Smooth muscle cell (in vitro differentiated cells): Measurements from ENCODE around the gene CDH5. TPM values are rescaled to one million over a fixed set of nuclear protein-coding genes. Genes with fewer than 3 reads are reported as not detected.

Experiments used
- DNase-seq: peaks from one replicate; lab custom pipeline; 2025; ENCODE audit not compliant: unreplicated experiment; lab: John Stamatoyannopoulos, UW
- H2AFZ ChIP-seq: fragments of 200-600 bp; sonication (generic); 2 replicates; pipeline ENCODE4 v1.6.0; 2016; ENCODE audit warnings: antibody characterized with exemption, low read depth, mild to moderate bottlenecking
- H3F3A ChIP-seq: fragments of 200-600 bp; sonication (generic); 2 replicates; pipeline ENCODE4 v1.6.0; 2017; ENCODE audit warnings: antibody characterized with exemption, low read depth
- H3K27ac ChIP-seq: fragments of 200-600 bp; sonication (generic); 2 replicates; pipeline ENCODE4 v1.5.1; 2016; ENCODE audit warnings: low read depth, mild to moderate bottlenecking
- H3K27me3 ChIP-seq: fragments of 200-600 bp; sonication (generic); 2 replicates; pipeline ENCODE4 v1.6.1; 2016; ENCODE audit warnings: low read depth, mild to moderate bottlenecking
- H3K36me3 ChIP-seq: fragments of 200-600 bp; sonication (generic); 2 replicates; pipeline ENCODE4 v1.5.1; 2016; ENCODE audit warnings: low read depth
- H3K4me1 ChIP-seq: fragments of 200-600 bp; sonication (generic); 2 replicates; pipeline ENCODE4 v1.5.1; 2016; ENCODE audit warnings: low read depth
- H3K4me2 ChIP-seq: fragments of 200-600 bp; sonication (generic); 2 replicates; pipeline ENCODE4 v1.6.0; 2016; ENCODE audit warnings: mild to moderate bottlenecking
- H3K4me3 ChIP-seq: fragments of 200-600 bp; sonication (generic); 2 replicates; pipeline ENCODE4 v1.5.1; 2016; ENCODE audit warnings: mild to moderate bottlenecking
- H3K79me2 ChIP-seq: fragments of 200-600 bp; sonication (generic); 2 replicates; pipeline ENCODE4 v1.6.0; 2016; ENCODE audit warnings: low read depth, mild to moderate bottlenecking
- H3K9ac ChIP-seq: fragments of 200-600 bp; sonication (generic); 2 replicates; pipeline ENCODE4 v1.6.0; 2016; ENCODE audit warnings: low read depth
- H3K9me3 ChIP-seq: fragments of 200-600 bp; sonication (generic); replicated peaks from 2 replicates; pipeline ENCODE4 v1.5.1; 2016; ENCODE audit warnings: low read depth
- H4K20me1 ChIP-seq: fragments of 200-600 bp; sonication (generic); 2 replicates; pipeline ENCODE4 v1.6.0; 2016; ENCODE audit warnings: low read depth
- WGBS: methylation state at CpG from one replicate; pipeline ENCODE4 v1.1.7; 2016; ENCODE audit warnings: low lambda C conversion rate; 5-methylcytosine and 5-hydroxymethylcytosine counted together
- polyA plus RNA-seq: library from polyadenylated mRNA; unstranded; fragments of >200 nt; fragmentation: Nextera tagmentation; extraction: Ambion mirVana; gene quantifications from 2 replicates; pipeline ENCODE4 v1.2.1, GENCODE V29; 2016
- total RNA-seq: library from RNA; depleted of rRNA; stranded (reverse); fragments of >200 nt; gene quantifications from 2 replicates; pipeline ENCODE4 v1.2.3, GENCODE V29; 2014
- TF ChIP-seq, protein P1 (sequence below): fragments of 200-600 bp; sonication (generic); IDR thresholded peaks from 2 replicates; pipeline ENCODE4 v1.5.1; 2017; ENCODE audit warnings: borderline replicate concordance, mild to moderate bottlenecking, antibody characterized with exemption; ENCODE audit not compliant: insufficient read depth, poor library complexity, severe bottlenecking

Gene CDH5
- total and polyA plus RNA-seq, 2 experiments from 2014 or later, result not detected

DNA sequence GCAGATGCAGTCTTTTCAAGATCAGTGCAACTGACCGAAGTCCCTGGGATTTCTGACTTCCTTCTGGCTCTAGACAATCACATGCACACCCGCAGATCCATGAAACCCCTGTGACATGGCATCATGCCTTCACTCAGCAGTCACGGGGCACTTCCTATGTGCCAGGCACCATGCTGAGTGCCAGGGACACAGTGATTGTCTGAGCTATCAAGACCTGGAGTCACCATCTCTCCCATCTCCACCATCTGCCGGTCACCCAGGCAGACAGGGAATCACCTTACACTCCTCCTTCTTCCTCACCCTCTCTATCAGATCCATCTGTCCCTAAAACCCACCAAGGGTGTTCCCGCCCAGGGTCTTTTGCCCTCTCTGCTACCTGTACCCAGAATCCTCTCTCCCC lies 65.9 kb downstream of the CDH5 start:
- H3K9ac ChIP-seq, result no peak overlapping the region
- no peaks in the 10 kb centered on the region for H3K36me3 ChIP-seq
- H2AFZ ChIP-seq, result no peak overlapping the region
- no peak overlapping the region for H3K27ac ChIP-seq
- H3K4me1 ChIP-seq, result peaks cover 10% of the 10 kb centered on the region
- peak overlapping the region; percentile 60 for H3K4me2 ChIP-seq
- peaks cover 17% of the 10 kb centered on the region for H3F3A ChIP-seq
- peaks cover 19% of the 10 kb centered on the region for H3K27me3 ChIP-seq
- no peak overlapping the region for H3K4me3 ChIP-seq
- no peak for DNase-seq
- H4K20me1 ChIP-seq, result no peaks in the 10 kb centered on the region
- TF ChIP-seq, protein P1, sequence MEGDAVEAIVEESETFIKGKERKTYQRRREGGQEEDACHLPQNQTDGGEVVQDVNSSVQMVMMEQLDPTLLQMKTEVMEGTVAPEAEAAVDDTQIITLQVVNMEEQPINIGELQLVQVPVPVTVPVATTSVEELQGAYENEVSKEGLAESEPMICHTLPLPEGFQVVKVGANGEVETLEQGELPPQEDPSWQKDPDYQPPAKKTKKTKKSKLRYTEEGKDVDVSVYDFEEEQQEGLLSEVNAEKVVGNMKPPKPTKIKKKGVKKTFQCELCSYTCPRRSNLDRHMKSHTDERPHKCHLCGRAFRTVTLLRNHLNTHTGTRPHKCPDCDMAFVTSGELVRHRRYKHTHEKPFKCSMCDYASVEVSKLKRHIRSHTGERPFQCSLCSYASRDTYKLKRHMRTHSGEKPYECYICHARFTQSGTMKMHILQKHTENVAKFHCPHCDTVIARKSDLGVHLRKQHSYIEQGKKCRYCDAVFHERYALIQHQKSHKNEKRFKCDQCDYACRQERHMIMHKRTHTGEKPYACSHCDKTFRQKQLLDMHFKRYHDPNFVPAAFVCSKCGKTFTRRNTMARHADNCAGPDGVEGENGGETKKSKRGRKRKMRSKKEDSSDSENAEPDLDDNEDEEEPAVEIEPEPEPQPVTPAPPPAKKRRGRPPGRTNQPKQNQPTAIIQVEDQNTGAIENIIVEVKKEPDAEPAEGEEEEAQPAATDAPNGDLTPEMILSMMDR, result no peak
- no peaks in the 10 kb centered on the region for H3K79me2 ChIP-seq
- no peaks in the 10 kb centered on the region for H3K9me3 ChIP-seq
- 90% methylated on average over 5 of the region's 5 CpGs for WGBS

- peaks cover 4% of the 10 kb centered on the region for H3K4me1 ChIP-seq
- H3K9me3 ChIP-seq, result no peaks in the 10 kb centered on the region
- peak overlapping the region; percentile 31 for H3K4me2 ChIP-seq
- H3K36me3 ChIP-seq, result no peaks in the 10 kb centered on the region
- 82% methylated on average over 9 of the region's 9 CpGs for WGBS
- H3K27me3 ChIP-seq, result no peaks in the 10 kb centered on the region
- no peak overlapping the region for H3K4me3 ChIP-seq
- no peaks in the 10 kb centered on the region for H4K20me1 ChIP-seq
- no peak for DNase-seq
- H2AFZ ChIP-seq, result no peak overlapping the region
- H3K9ac ChIP-seq, result no peak overlapping the region
- no peak overlapping the region for H3K27ac ChIP-seq
- TF ChIP-seq, protein P1, result no peak
- peaks cover 17% of the 10 kb centered on the region for H3F3A ChIP-seq
- no peaks in the 10 kb centered on the region for H3K79me2 ChIP-seq
These were observed 68.3 kb downstream of the CDH5 start for GRCh38 chr16:66434619-66435430.

GRCh38 chr16:66435896-66436295 lies 69.4 kb downstream of the CDH5 start:
- Histone ChIP-seq H3K9me3 (no peaks in the 10 kb centered on the region), H3K27ac (no peak overlapping the region), H3K4me3 (no peak overlapping the region), H4K20me1 (no peaks in the 10 kb centered on the region), H3K9ac (no peak overlapping the region), H3K36me3 (no peaks in the 10 kb centered on the region), H3K4me2 (no peak overlapping the region), H2AFZ (no peak overlapping the region), H3K4me1 (peaks cover 4% of the 10 kb centered on the region), H3K79me2 (no peaks in the 10 kb centered on the region), H3F3A (peaks cover 13% of the 10 kb centered on the region), H3K27me3 (no peaks in the 10 kb centered on the region)
- 97% methylated on average over 1 of the region's 1 CpG for WGBS
- DNase-seq, result no peak
- TF ChIP-seq, protein P1, result no peak

DNA sequence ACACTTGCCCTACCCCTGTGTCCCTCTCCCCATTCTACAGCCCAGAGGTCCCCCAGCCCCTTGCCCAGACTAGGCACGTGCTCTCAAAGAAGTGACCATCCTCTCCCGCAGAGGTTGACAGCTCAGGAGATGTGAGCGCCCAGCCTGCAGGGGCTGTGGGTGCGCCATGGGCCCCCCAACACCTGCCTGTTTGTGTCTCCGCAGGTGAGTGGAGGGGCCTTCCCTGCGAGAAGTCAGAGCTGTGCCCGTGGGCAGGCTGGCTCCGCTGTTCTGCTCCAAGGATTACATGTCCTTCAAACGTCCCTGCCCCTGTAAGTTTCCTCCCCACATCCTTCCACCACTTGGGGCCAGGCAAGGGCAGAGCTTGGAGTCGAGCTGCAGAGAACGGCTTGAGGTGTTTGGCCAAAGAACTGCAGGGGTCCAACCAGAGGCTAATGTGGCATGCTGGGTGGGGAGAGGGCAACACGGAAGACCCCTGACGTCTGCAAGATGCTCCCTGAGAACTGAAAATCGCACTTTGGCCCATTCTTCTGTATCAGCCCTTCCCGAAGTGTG lies 71.0 kb downstream of the CDH5 start:
- TF ChIP-seq, protein P1, result no peak
- H3K9me3 ChIP-seq, result no peaks in the 10 kb centered on the region
- no peak overlapping the region for H2AFZ ChIP-seq

More for the DNA sequence above, 71.0 kb downstream of the CDH5 start:
- Histone ChIP-seq H3K36me3 (no peaks in the 10 kb centered on the region), H4K20me1 (no peaks in the 10 kb centered on the region), H3F3A (peaks cover 13% of the 10 kb centered on the region), H3K27me3 (peaks cover 6% of the 10 kb centered on the region), H3K27ac (no peak overlapping the region), H3K9ac (no peak overlapping the region), H3K4me1 (peaks cover 4% of the 10 kb centered on the region), H3K4me3 (no peak overlapping the region), H3K4me2 (no peak overlapping the region), H3K79me2 (no peaks in the 10 kb centered on the region)
- no peak for DNase-seq
- 81% methylated on average over 15 of the region's 15 CpGs for WGBS
